Spinal cord (tissue), 10 donors: Measurements from ENCODE around the gene CEP170B. TPM values are rescaled to one million over a fixed set of nuclear protein-coding genes. Genes with fewer than 3 reads are reported as not detected.
A peak's percentile ranks its signal among the peaks of the same experiment; 100 is the strongest.
"Not testable (repeated sequence)": the region's sequence is repeated elsewhere in the genome, so short reads cannot be mapped to it uniquely, and the experiment has no call there.

Experiments
- DNase-seq, 6 donors: peaks; one replicate each; pipeline versions ENCODE4 v3.0.0 to v3.0.0-alpha.2; 2013 to 2015; ENCODE audit warnings: low spot score in 6 of 6, low read depth in 4 of 6
- H3K27ac ChIP-seq: one replicate; pipeline ENCODE4 v1.5.1; 2013; ENCODE audit warnings: low read depth, low read length, control low read depth
- H3K27me3 ChIP-seq: one replicate; pipeline ENCODE4 v1.6.1; 2013; ENCODE audit warnings: low read length; ENCODE audit not compliant: control insufficient read depth, insufficient read depth
- H3K36me3 ChIP-seq: one replicate; pipeline ENCODE4 v1.6.1; 2013; ENCODE audit warnings: low read length; ENCODE audit not compliant: control insufficient read depth, insufficient read depth
- H3K4me1 ChIP-seq: one replicate; pipeline ENCODE4 v1.6.1; 2013; ENCODE audit warnings: low read length; ENCODE audit not compliant: control insufficient read depth, insufficient read depth
- H3K4me3 ChIP-seq: one replicate; pipeline ENCODE4 v1.5.1; 2013; ENCODE audit warnings: low read depth, low read length, control low read depth
- H3K9me3 ChIP-seq: one replicate; pipeline ENCODE4 v1.6.1; 2013; ENCODE audit warnings: low read length; ENCODE audit not compliant: control insufficient read depth, insufficient read depth
- WGBS: methylation state at CpG from one replicate; pipeline ENCODE4 v1.1.5; 2013; ENCODE audit warnings: missing lambda C conversion rate; ENCODE audit not compliant: insufficient coverage; 5-methylcytosine and 5-hydroxymethylcytosine counted together
- polyA plus RNA-seq, 2 donors: library from polyadenylated mRNA; unstranded; fragments of 120-200 nt; gene quantifications; one replicate each; pipeline ENCODE4 v1.2.1, GENCODE V29; 2013; ENCODE audit not compliant: insufficient read length in 2 of 2
- total RNA-seq, 2 donors: library from RNA; depleted of rRNA in 1 of 2; stranded (reverse); fragments of 120-200 nt in 1 of 2; fragments of >200 nt in 1 of 2; gene quantifications; one replicate each; pipeline versions ENCODE4 v1.2.3 to v1.2.4, GENCODE V29; 2013 to 2014
- donor health status: healthy.

CEP170B gene
- total and polyA plus RNA-seq, 4 donors = 11.0 to 41.4 (median 28.0) TPM

DNA sequence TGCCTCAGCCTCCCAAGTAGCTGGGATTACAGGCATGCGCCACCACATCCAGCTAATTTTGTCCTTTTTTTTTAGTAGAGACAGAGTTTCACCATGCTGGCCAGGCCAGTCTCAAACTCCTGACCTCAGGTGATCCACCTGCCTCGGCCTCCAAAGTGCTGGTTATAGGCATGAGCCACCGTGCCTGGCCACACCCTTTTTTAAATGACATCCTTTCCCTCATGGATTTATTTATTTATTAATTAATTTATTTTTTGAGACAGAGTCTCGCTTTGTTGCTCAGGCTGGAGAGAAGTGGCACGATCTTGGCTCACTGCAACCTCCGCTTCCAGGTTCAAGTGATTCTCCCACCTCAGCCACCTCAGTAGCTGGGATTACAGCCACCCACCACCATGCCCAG is 7.1 kb upstream of the CEP170B start:
- not testable (repeated sequence) for H3K9me3 ChIP-seq, DNase-seq, H3K4me3 ChIP-seq, H3K27ac ChIP-seq, H3K27me3 ChIP-seq, H3K4me1 ChIP-seq, H3K36me3 ChIP-seq
- WGBS = 100% methylated on average over 1 of the region's 6 CpGs

- Histone ChIP-seq H3K27ac (no peak overlapping the region), H3K9me3 (no peaks in the 10 kb centered on the region), H3K4me1 (peaks cover 12% of the 10 kb centered on the region), H3K36me3 (peaks cover 2% of the 10 kb centered on the region), H3K4me3 (no peak overlapping the region), H3K27me3 (peaks cover 7% of the 10 kb centered on the region)
- DNase-seq = no peak
- WGBS = 84% methylated on average over 7 of the region's 8 CpGs
Measured at GRCh38 chr14:104858811-104859426, 6.1 kb upstream of the CEP170B start.

GRCh38 chr14:104859900-104860299 is 5.2 kb upstream of the CEP170B start:
- WGBS = 95% methylated on average over 4 of the region's 4 CpGs
- H3K36me3 ChIP-seq = peaks cover 2% of the 10 kb centered on the region
- peaks cover 15% of the 10 kb centered on the region for H3K27me3 ChIP-seq
- peaks cover 20% of the 10 kb centered on the region for H3K4me1 ChIP-seq
- no peak for DNase-seq
- no peak overlapping the region for H3K4me3 ChIP-seq
- no peaks in the 10 kb centered on the region for H3K9me3 ChIP-seq
- no peak overlapping the region for H3K27ac ChIP-seq

GRCh38 chr14:104860414-104860813 is 4.7 kb upstream of the CEP170B start:
- peaks cover 20% of the 10 kb centered on the region for H3K4me1 ChIP-seq
- H3K27me3 ChIP-seq = peaks cover 15% of the 10 kb centered on the region
- no peak for DNase-seq
- H3K36me3 ChIP-seq = peaks cover 2% of the 10 kb centered on the region
- no peak overlapping the region for H3K4me3 ChIP-seq
- H3K27ac ChIP-seq = no peak overlapping the region
- no peaks in the 10 kb centered on the region for H3K9me3 ChIP-seq

DNA sequence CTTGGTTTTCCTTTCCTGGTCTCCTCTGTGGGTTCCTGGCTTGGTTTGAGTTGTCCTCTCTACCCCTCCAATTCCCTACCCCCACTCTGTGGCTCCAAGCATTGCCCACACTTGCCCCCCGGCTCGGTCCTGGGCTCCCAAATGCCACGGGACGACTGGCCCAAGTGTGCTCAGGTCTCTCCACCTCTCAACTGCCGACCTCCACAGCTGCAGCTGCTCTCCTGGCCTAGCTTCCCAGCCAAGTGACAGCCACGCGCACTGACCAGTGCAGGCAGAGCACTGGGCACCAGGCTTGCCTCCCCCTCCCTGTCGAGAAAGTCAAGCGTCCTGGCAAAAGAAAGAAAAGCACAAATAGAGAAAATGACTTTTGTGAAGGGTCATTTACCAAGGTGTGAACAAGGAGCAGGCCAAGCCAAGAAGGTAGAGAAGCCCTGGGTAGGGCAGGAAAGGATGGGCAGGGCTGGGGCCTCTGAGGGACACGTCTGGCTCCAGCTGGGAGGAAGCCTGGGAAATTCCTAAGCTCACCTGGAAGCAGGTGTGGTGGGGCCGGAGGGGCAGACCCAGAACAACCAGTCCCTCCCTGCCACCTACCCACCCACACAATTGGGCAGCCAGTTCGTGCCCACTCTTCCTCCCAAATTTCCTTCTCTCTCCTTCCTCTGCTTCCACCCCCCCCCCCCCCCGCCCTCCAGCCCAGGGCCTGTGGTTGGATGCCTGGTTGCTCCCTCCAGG is 1.8 kb upstream of the CEP170B start:
- Histone ChIP-seq H3K9me3 (no peaks in the 10 kb centered on the region), H3K4me1 (peaks cover 30% of the 10 kb centered on the region), H3K36me3 (peaks cover 19% of the 10 kb centered on the region), H3K4me3 (no peak overlapping the region), H3K27ac (no peak overlapping the region), H3K27me3 (peaks cover 17% of the 10 kb centered on the region)
- 80% methylated on average over 8 of the region's 13 CpGs for WGBS
- DNase-seq = no peak

DNA sequence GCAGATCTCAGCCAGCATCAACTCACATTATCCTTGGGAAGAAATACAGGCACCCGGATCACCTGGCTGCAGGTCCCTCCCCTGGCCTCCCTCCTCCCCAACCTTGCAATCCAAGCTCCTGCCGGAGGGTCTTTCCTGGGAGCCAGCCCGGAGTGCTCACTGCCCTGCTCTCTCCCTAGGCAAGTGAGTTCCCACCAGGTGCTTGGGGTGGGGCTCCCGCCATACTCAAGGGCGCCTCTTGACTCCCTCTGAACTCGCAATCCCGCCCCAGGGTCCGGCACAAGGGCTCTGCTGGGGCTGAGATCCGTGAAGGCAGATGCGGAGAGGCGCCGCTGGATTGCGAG is 1.2 kb upstream of the CEP170B start:
- WGBS = 5% methylated on average over 13 of the region's 13 CpGs
- Histone ChIP-seq H3K4me1 (peaks cover 30% of the 10 kb centered on the region), H3K27me3 (peaks cover 17% of the 10 kb centered on the region), H3K36me3 (peaks cover 25% of the 10 kb centered on the region), H3K9me3 (no peaks in the 10 kb centered on the region), H3K27ac (no peak overlapping the region), H3K4me3 (peak overlapping the region; percentile 29)
- no peak for DNase-seq

GRCh38 chr14:104864267-104865080 is 594 bp upstream of the CEP170B start:
- Histone ChIP-seq H3K36me3 (peaks cover 31% of the 10 kb centered on the region), H3K4me3 (peak overlapping the region; percentile 29), H3K9me3 (no peaks in the 10 kb centered on the region), H3K27me3 (peaks cover 17% of the 10 kb centered on the region), H3K4me1 (peaks cover 30% of the 10 kb centered on the region), H3K27ac (no peak overlapping the region)
- WGBS = under 1% methylated on average over 70 of the region's 70 CpGs
- DNase-seq = peak in 2 of 6 donors; percentile 34 to 54

GRCh38 chr14:104865631-104866441 is 768 bp downstream of the CEP170B start:
- WGBS = 3% methylated on average over 64 of the region's 68 CpGs
- no peaks in the 10 kb centered on the region for H3K9me3 ChIP-seq
- peak in 2 of 6 donors; percentile 64 to 65 for DNase-seq
- peak overlapping the region; percentile 52 for H3K4me3 ChIP-seq
- peaks cover 44% of the 10 kb centered on the region for H3K36me3 ChIP-seq
- H3K27ac ChIP-seq = no peak overlapping the region
- H3K27me3 ChIP-seq = peaks cover 17% of the 10 kb centered on the region
- H3K4me1 ChIP-seq = peaks cover 30% of the 10 kb centered on the region
